ENCODE data around the gene IQGAP1.

Gene IQGAP1

DNA sequence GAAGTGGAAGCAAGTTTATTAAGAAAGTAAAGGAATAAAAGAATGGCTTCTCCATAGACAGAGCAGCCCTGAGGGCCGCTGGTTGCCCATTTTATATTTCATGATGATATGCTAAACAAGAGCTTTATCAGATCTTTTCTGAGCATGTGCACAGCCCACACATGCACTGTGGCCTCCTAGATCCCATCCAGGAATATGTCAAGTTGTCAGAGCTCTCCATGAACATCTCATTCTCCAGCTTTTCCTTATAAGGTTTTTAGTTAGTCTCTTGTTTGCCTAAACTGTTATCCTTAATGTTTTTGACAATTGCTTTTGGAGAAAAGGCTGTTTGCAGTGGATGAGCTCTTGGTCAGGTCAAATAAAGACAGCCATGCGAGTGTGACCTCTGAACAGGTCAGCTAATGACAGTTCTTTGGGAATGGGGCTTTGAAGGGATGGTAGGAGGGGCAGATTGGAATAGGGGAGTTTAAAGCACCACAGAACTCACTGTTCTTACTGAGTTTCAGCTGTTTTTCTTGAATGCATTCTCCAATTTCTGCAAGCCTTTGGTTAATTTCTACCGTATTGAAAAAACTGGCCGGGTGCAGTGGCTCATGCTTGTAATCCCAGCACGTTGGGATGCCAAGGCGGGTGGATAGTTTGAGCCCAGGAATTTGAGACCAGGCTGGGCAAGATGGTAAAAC is 72.2 kb downstream of the IQGAP1 start:
- no peak for DNase-seq (ENCODE audit: low read depth)
- no peak overlapping the region for H3K4me3 ChIP-seq (ENCODE audit: low read length)
- TF ChIP-seq CTCF (conservative IDR thresholded peaks at IDR 0.05; ENCODE audit: low read length) = no peak

GRCh38 chr15:90463381-90463780 is 75.3 kb downstream of the IQGAP1 start:
- peak; percentile 82 for DNase-seq (ENCODE audit: low read depth)
- no peak overlapping the region for H3K4me3 ChIP-seq (ENCODE audit: low read length)
- peak; percentile 26; the same call in 1 of the 2 replicates for TF ChIP-seq CTCF (conservative IDR thresholded peaks at IDR 0.05; ENCODE audit: low read length)

- no peak for TF ChIP-seq CTCF (conservative IDR thresholded peaks at IDR 0.05; ENCODE audit: low read length)
- H3K4me3 ChIP-seq (ENCODE audit: low read length) = no peak overlapping the region
- peak; percentile 21 for DNase-seq (ENCODE audit: low read depth)
Measured at GRCh38 chr15:90465140-90465929, 77.3 kb downstream of the IQGAP1 start.

- H3K4me3 ChIP-seq (ENCODE audit: low read length) = no peak overlapping the region
- no peak for TF ChIP-seq CTCF (conservative IDR thresholded peaks at IDR 0.05; ENCODE audit: low read length)
- DNase-seq (ENCODE audit: low read depth) = peak; percentile 45
Measured at GRCh38 chr15:90465930-90466567, 78.0 kb downstream of the IQGAP1 start.

DNA sequence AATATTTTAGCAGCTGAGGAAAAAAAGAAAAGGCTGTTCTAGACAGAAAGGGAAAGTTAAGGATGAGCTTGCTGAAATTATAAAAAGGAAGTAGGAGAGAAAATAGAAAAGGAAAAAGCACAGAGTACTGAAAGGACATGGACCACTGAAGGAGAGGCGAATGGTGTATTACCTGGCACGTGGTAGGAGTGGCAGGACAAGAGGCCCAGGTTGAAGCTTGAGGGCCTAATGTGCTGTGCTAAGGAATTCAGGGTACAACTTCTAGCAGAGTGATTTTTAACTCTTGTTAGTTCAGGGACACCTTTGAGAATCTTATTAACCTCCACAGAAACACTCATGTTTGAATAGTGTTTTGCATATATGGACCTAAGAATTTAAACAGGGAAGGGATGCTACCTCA is 81.7 kb downstream of the IQGAP1 start:
- TF ChIP-seq CTCF (conservative IDR thresholded peaks at IDR 0.05; ENCODE audit: low read length) = no peak
- no peak overlapping the region for H3K4me3 ChIP-seq (ENCODE audit: low read length)
- DNase-seq (ENCODE audit: low read depth) = no peak

DNA sequence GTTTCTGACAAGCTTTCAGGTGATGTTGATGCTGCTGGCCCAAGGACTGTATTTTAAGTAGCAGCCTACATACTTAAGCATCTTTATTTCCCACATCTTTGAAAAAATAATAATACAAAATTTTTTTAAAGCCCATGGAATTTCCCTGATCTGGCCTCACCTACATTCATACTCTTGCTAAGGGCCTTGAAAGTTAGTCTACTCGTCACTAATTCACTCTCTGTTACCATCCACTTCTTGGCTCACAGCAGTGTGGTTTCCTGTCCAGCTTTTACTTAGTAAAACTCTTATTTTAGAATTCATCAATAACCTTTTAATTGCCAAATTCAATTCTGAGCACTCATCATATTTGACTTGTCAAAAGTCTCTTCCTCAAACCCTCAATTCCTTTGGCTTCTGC is 82.4 kb downstream of the IQGAP1 start:
- no peak for TF ChIP-seq CTCF (conservative IDR thresholded peaks at IDR 0.05; ENCODE audit: low read length)
- H3K4me3 ChIP-seq (ENCODE audit: low read length) = no peak overlapping the region
- no peak for DNase-seq (ENCODE audit: low read depth)
